Endothelial cell of umbilical vein (primary cell): ENCODE results near the gene MCCC2. TPM values are rescaled to one million over a fixed set of nuclear protein-coding genes. Genes with fewer than 3 reads are reported as not detected.
A peak's percentile ranks its signal among the peaks of the same experiment; 100 is the strongest.

Experiments used
- BruUV-seq: library from RNA; stranded (reverse); fragments of 400-500 nt; replicated peaks from 2 replicates; lab custom pipeline; 2021; lab: Mats Ljungman, UMichigan
- CTCF ChIA-PET: fragments of 300-600, 350-600 bp; sonication (Branson Sonifier 250); formaldehyde crosslinking; loops from one replicate; lab custom pipeline; 2021; ENCODE audit warnings: antibody characterized with exemption, inconsistent platforms; lab: Charles Lee
- POLR2A ChIA-PET: fragments of 300-600, 350-600 bp; sonication (Branson Sonifier 250); formaldehyde crosslinking; loops from one replicate; lab custom pipeline; 2021; ENCODE audit warnings: antibody characterized with exemption, inconsistent platforms; lab: Charles Lee
- DNase-seq: peaks from one replicate; pipeline ENCODE4 v3.0.0-alpha.2; 2011; ENCODE audit warnings: low read depth, low spot score
- FAIRE-seq: peaks from 2 replicates; lab custom pipeline; 2011; peaks lifted over from hg19 to GRCh38; lab: Jason Lieb, UNC
- H2AFZ ChIP-seq: 2 replicates; pipeline ENCODE4 v1.6.0; 2012; ENCODE audit warnings: low read depth, low read length, control low read depth, inconsistent platforms
- H3K27ac ChIP-seq: 2 replicates; pipeline ENCODE4 v1.5.1; 2011; ENCODE audit warnings: low read depth, mild to moderate bottlenecking, control low read depth, low read length, moderate library complexity; ENCODE audit not compliant: insufficient read depth
- H3K27me3 ChIP-seq, 2 experiments: 2 replicates each; pipeline versions ENCODE4 v1.6.0 to v1.6.1; 2011; ENCODE audit warnings: low read length in 2 of 2, mixed read lengths in 1 of 2; ENCODE audit not compliant: control insufficient read depth in 2 of 2, insufficient read depth in 2 of 2
- H3K36me3 ChIP-seq, 2 experiments: 2 replicates in 1 of 2; 3 replicates in 1 of 2; pipeline ENCODE4 v1.5.1; 2011; ENCODE audit warnings: low read length in 2 of 2, mild to moderate bottlenecking in 1 of 2, moderate library complexity in 1 of 2; ENCODE audit not compliant: control insufficient read depth in 2 of 2, insufficient read depth in 2 of 2; ENCODE audit errors: extremely low read depth in 1 of 2
- H3K4me1 ChIP-seq: 3 replicates; pipeline ENCODE4 v1.5.1; 2011; ENCODE audit warnings: mild to moderate bottlenecking, low read length; ENCODE audit not compliant: control insufficient read depth, insufficient read depth; ENCODE audit errors: extremely low read depth
- H3K4me2 ChIP-seq: 2 replicates; pipeline ENCODE4 v1.6.1; 2011; ENCODE audit warnings: low read length, control low read depth, mixed read lengths; ENCODE audit not compliant: insufficient read depth
- H3K4me3 ChIP-seq, 3 experiments: fragments of 200-600 bp in 1 of 3; sonication (generic), shearing (Covaris generic) in 1 of 3; replicated peaks in 1 of 3; 2 replicates each; pipeline ENCODE4 v1.5.1; 2011 to 2016; ENCODE audit warnings: control low read depth in 3 of 3, low read length in 3 of 3, mild to moderate bottlenecking in 2 of 3, inconsistent platforms in 1 of 3, low read depth in 1 of 3, moderate library complexity in 1 of 3; ENCODE audit not compliant: insufficient read depth in 1 of 3
- H3K79me2 ChIP-seq: 2 replicates; pipeline ENCODE4 v1.6.0; 2012; ENCODE audit warnings: low read length, inconsistent platforms; ENCODE audit not compliant: control insufficient read depth, insufficient read depth
- H3K9ac ChIP-seq: replicated peaks from 2 replicates; pipeline ENCODE3; 2011; ENCODE audit warnings: low read length, control low read depth; ENCODE audit not compliant: insufficient read depth; ENCODE audit errors: extremely low read depth
- H3K9me1 ChIP-seq: replicated peaks from 3 replicates; pipeline ENCODE4 v1.6.0; 2011; ENCODE audit warnings: mild to moderate bottlenecking, low read length; ENCODE audit not compliant: control insufficient read depth, insufficient read depth; ENCODE audit errors: extremely low read depth
- H3K9me3 ChIP-seq: replicated peaks from 2 replicates; pipeline ENCODE4 v1.5.1; 2012; ENCODE audit warnings: low read length, inconsistent platforms; ENCODE audit not compliant: control insufficient read depth, insufficient read depth
- H4K20me1 ChIP-seq: replicated peaks from 2 replicates; pipeline ENCODE3; 2011; ENCODE audit warnings: mild to moderate bottlenecking, low read length; ENCODE audit not compliant: control insufficient read depth, insufficient read depth; ENCODE audit errors: extremely low read depth
- MYC ChIP-seq: IDR thresholded peaks from one replicate; pipeline ENCODE4 v1.6.1; 2011; ENCODE audit warnings: mild to moderate bottlenecking, low read depth, low read length
- POLR2A ChIP-seq: IDR thresholded peaks from 2 replicates; pipeline ENCODE4 v1.6.1; 2012; ENCODE audit warnings: low read depth, mild to moderate bottlenecking, control low read depth, low read length
- dilution Hi-C: fragments of 300-500 bp; cut with MboI; formaldehyde crosslinking; loops from one replicate; pipeline ENCODE4 v1.15.0; 2019; ENCODE audit warnings: low sequenced_read_pairs; ENCODE audit not compliant: extremely low pct_ligation_motif_present
- intact Hi-C: fragments of 100-400 bp; cut with micrococcal nuclease; formaldehyde crosslinking; loops from one replicate; pipeline ENCODE4 v1.10.0; 2022
- polyA plus RNA-seq, 4 experiments: library from polyadenylated mRNA; depleted of rRNA in 3 of 4; stranded (reverse) in 3 of 4; unstranded in 1 of 4; fragments of >200 nt; gene quantifications; 2 replicates each; pipeline versions ENCODE4 v1.2.1 to v1.2.3, GENCODE V29; 2011 to 2012; ENCODE audit warnings: missing spikeins in 1 of 4
- total RNA-seq: library from RNA; stranded (reverse); gene quantifications from 2 replicates; pipeline ENCODE4 v1.2.3, GENCODE V29; 2021
- TF ChIP-seq, protein P1 (sequence below), 2 donors: IDR thresholded peaks; 1 replicate in 1 of 2; 2 replicates in 1 of 2; pipeline ENCODE4 v1.5.1; 2011; ENCODE audit warnings: low read length in 2 of 2, mild to moderate bottlenecking in 2 of 2, moderate library complexity in 2 of 2, control low read depth in 1 of 2, inconsistent platforms in 1 of 2, low read depth in 1 of 2; ENCODE audit not compliant: insufficient read depth in 1 of 2; ENCODE audit errors: extremely low read depth in 1 of 2

Gene MCCC2
- total and polyA plus RNA-seq, 2 donors (not counting 3 experiments of a cell fraction or from before 2014, with no cell fraction given): 27.9 to 28.6 TPM

GRCh38 chr5:71600783-71601182 is 13.6 kb downstream of the MCCC2 start:
- Histone ChIP-seq H3K27me3 (no peaks in the 10 kb centered on the region), H3K27ac (peak overlapping the region; percentile 83), H3K9me3 (no peaks in the 10 kb centered on the region), H3K9me1 (peaks cover 2% of the 10 kb centered on the region), H3K36me3 (peaks cover 0 to 7% of the 10 kb centered on the region in 2 experiments), H4K20me1 (no peaks in the 10 kb centered on the region), H2AFZ (no peak overlapping the region), H3K4me3 (no peak overlapping the region), H3K9ac (peak overlapping the region; percentile 36), H3K4me1 (peaks cover 30% of the 10 kb centered on the region), H3K79me2 (no peaks in the 10 kb centered on the region), H3K4me2 (peak overlapping the region; percentile 57)
- ChIA-PET POLR2A (interaction anchor here (2.3 kb wide), 1 partner anchor 13 kb away, joined by 8 read pairs; the partner anchor contains the start of gene MCCC2), CTCF (interaction anchor here (0.5 to 2.1 kb wide), 27 partner anchors 10 to 172 kb away, joined by 3 to 31 read pairs (median 5); partner anchors contain the start of gene MCCC2)
- intact Hi-C loops: loop anchor here (1.0 to 5.0 kb wide), 6 partner anchors 14 to 158 kb away; partner anchors contain the start of genes BDP1 and MCCC2
- TF ChIP-seq POLR2A: no peak
- TF ChIP-seq, protein P1, sequence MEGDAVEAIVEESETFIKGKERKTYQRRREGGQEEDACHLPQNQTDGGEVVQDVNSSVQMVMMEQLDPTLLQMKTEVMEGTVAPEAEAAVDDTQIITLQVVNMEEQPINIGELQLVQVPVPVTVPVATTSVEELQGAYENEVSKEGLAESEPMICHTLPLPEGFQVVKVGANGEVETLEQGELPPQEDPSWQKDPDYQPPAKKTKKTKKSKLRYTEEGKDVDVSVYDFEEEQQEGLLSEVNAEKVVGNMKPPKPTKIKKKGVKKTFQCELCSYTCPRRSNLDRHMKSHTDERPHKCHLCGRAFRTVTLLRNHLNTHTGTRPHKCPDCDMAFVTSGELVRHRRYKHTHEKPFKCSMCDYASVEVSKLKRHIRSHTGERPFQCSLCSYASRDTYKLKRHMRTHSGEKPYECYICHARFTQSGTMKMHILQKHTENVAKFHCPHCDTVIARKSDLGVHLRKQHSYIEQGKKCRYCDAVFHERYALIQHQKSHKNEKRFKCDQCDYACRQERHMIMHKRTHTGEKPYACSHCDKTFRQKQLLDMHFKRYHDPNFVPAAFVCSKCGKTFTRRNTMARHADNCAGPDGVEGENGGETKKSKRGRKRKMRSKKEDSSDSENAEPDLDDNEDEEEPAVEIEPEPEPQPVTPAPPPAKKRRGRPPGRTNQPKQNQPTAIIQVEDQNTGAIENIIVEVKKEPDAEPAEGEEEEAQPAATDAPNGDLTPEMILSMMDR (IDR thresholded peaks at IDR 0.05; ENCODE audit: extremely low read depth in 1 of 2, insufficient read depth in 1 of 2, low read depth in 1 of 2, low read length in 2 of 2): no peak
- no peak for TF ChIP-seq MYC
- BruUV-seq: no TSS peak
- no peak for DNase-seq
- dilution Hi-C loops: no loop called here
- FAIRE-seq: no peak
